A673 (cell line): Measurements from ENCODE around the gene MRPL43.

Experiments used
- CTCF ChIP-seq: fragments of 300-800, 200-600 bp; sonication (generic); conservative IDR thresholded peaks from 2 replicates; pipeline ENCODE4 v1.5.1; 2017; ENCODE audit warnings: low read depth, mild to moderate bottlenecking, antibody characterized with exemption, low read length, moderate library complexity, mixed read lengths
- EZH2 ChIP-seq: fragments of 200-600 bp; sonication (generic); IDR thresholded peaks from 2 replicates; pipeline ENCODE4 v1.6.1; 2017; ENCODE audit warnings: borderline replicate concordance, low read depth, mild to moderate bottlenecking, mixed read lengths, antibody characterized with exemption, low read length; ENCODE audit not compliant: poor library complexity, severe bottlenecking

GRCh38 chr10:100939763-100940344 is 47.4 kb downstream of the MRPL43 start:
- TF ChIP-seq CTCF (no peak), EZH2 (no peak)
